Measurements from ENCODE around the gene FCSK. TPM values are rescaled to one million over a fixed set of nuclear protein-coding genes. Genes with fewer than 3 reads are reported as not detected.

Gene FCSK
- total and polyA plus RNA-seq, 10 of the 15 experiments (the other 5 are each of a cell fraction or from before 2014, with no cell fraction given) = 0.60 to 17.6 (median 7.4) TPM

GRCh38 chr16:70429888-70430666 lies 24.3 kb upstream of the FCSK start (continued):
- TF ChIP-seq PRDM15 (CRISPR knock-in tag; IDR thresholded peaks at IDR 0.05) (0 out of 2 replicates have a peak, but pooled peaks have one; percentile 36), ZNF207 (IDR thresholded peaks at IDR 0.05; ENCODE audit: borderline replicate concordance) (0 out of 2 replicates have a peak, but pooled peaks have one; percentile 21), POLR2AphosphoS5 (IDR thresholded peaks at IDR 0.05; ENCODE audit: low read length) (peak; percentile 75), KLF5 (IDR thresholded peaks at IDR 0.05; ENCODE audit: partially characterized antibody) (peak; percentile 49), MYC (IDR thresholded peaks at IDR 0.05; ENCODE audit: insufficient read depth, insufficient read length, insufficient replicate concordance, low read length, severe bottlenecking) (no peak), SREBF1 (IDR thresholded peaks at IDR 0.05; ENCODE audit: low read length) (no peak), ZNF687 (IDR thresholded peaks at IDR 0.05) (peak; percentile 78), TCF12 (IDR thresholded peaks at IDR 0.05; ENCODE audit: low read depth, low read length) (0 out of 2 replicates have a peak, but pooled peaks have one; percentile 32), TBL1XR1 (IDR thresholded peaks at IDR 0.05; ENCODE audit: low read depth, low read length) (no peak), ESRRA (IDR thresholded peaks at IDR 0.05; ENCODE audit: low read length) (no peak), MTA3 (IDR thresholded peaks at IDR 0.05; ENCODE audit: borderline replicate concordance, low read length) (no peak), BCL11A (IDR thresholded peaks at IDR 0.05; ENCODE audit: low read depth, low read length) (0 out of 2 replicates have a peak, but pooled peaks have one; percentile 7), RUNX3 (IDR thresholded peaks at IDR 0.05; ENCODE audit: low read length) (no peak), MLLT1 (IDR thresholded peaks at IDR 0.05) (peak; percentile 32; the same call in 1 of the 2 replicates)
